ENCODE results near the gene CHAMP1.
A peak's percentile ranks its signal among the peaks of the same experiment; 100 is the strongest.

Gene CHAMP1

DNA sequence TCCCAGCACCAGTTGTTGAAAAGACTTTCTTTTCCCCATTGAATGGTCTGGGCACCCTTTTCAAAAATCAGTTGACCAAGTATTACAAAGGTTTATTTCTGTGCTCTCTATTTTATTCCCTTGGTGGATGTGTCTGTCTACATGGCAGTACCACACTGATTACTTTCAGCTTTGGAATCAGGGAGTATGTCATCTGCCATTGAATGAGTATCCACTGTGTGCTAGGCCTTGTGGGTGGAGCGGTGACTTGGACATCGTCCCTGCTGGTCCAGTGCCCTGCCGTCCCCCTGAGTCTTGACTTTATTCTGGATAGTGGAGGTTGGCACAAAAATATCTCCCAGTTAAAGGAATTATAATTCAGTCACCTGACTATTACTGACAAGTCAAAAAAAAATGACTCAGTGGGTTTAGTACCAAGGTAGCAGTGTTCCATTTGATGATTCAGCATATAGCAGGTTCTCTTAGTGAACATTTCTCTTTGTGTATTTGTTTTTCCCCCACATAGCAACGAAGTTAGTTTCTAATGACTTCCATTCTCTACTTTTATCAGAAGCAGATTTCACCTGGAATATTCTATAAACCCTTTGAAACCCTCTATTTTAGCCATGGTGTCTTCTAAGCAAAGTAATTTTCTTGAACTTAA is 29.0 kb upstream of the CHAMP1 start (continued):
- TF ChIP-seq, protein P1, sequence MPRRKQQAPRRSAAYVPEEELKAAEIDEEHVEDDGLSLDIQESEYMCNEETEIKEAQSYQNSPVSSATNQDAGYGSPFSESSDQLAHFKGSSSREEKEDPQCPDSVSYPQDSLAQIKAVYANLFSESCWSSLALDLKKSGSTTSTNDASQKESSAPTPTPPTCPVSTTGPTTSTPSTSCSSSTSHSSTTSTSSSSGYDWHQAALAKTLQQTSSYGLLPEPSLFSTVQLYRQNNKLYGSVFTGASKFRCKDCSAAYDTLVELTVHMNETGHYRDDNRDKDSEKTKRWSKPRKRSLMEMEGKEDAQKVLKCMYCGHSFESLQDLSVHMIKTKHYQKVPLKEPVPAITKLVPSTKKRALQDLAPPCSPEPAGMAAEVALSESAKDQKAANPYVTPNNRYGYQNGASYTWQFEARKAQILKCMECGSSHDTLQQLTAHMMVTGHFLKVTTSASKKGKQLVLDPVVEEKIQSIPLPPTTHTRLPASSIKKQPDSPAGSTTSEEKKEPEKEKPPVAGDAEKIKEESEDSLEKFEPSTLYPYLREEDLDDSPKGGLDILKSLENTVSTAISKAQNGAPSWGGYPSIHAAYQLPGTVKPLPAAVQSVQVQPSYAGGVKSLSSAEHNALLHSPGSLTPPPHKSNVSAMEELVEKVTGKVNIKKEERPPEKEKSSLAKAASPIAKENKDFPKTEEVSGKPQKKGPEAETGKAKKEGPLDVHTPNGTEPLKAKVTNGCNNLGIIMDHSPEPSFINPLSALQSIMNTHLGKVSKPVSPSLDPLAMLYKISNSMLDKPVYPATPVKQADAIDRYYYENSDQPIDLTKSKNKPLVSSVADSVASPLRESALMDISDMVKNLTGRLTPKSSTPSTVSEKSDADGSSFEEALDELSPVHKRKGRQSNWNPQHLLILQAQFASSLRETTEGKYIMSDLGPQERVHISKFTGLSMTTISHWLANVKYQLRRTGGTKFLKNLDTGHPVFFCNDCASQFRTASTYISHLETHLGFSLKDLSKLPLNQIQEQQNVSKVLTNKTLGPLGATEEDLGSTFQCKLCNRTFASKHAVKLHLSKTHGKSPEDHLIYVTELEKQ (tag by site-specific recombination; IDR thresholded peaks at IDR 0.05; ENCODE audit: borderline replicate concordance) = no peak
- TF ChIP-seq REPIN1 (tag by site-specific recombination; IDR thresholded peaks at IDR 0.05; ENCODE audit: low read depth) = no peak
- TF ChIP-seq ZNF561 (tag by site-specific recombination; IDR thresholded peaks at IDR 0.05; ENCODE audit: borderline replicate concordance) = no peak

DNA sequence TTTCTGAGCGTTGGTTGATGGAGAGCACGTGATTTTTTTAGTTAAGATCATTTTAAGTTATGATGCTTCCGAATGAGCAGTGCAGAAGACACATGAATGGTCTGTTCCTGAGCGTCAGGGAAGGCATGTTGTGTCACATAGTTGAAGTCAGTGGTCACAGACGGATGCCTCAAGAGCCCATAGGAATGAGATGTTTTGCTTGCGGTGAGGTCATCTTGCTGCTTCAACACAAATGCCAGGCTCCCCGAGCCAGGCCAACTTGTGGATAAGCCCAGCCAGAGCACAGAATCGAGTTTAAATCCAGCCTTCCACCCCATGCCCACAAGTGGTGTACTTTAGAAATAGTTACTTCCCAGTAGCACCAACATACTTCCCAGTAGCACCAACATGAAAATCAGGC is 27.5 kb upstream of the CHAMP1 start:
- Histone ChIP-seq H3K4me1 (ENCODE audit: control insufficient read depth, insufficient read depth, low read length) (no peaks in the 10 kb centered on the region), H3K4me3 (ENCODE audit: low read depth, low read length) (no peak overlapping the region), H3K36me3 (ENCODE audit: control insufficient read depth in 2 of 2, insufficient read depth in 1 of 2, low read length in 2 of 2) (peaks cover 10 to 50% of the 10 kb centered on the region in 2 experiments; a peak in 2 of 3 replicates), H3K9me3 (ENCODE audit: control insufficient read depth, insufficient read depth, low read depth, low read length) (no peaks in the 10 kb centered on the region), H3K27ac (ENCODE audit: extremely low read depth, low read depth, low read length) (no peak overlapping the region)
- ChIA-PET POLR2A (no interaction called here), CTCF (no interaction called here)
- TF ChIP-seq, protein P2, sequence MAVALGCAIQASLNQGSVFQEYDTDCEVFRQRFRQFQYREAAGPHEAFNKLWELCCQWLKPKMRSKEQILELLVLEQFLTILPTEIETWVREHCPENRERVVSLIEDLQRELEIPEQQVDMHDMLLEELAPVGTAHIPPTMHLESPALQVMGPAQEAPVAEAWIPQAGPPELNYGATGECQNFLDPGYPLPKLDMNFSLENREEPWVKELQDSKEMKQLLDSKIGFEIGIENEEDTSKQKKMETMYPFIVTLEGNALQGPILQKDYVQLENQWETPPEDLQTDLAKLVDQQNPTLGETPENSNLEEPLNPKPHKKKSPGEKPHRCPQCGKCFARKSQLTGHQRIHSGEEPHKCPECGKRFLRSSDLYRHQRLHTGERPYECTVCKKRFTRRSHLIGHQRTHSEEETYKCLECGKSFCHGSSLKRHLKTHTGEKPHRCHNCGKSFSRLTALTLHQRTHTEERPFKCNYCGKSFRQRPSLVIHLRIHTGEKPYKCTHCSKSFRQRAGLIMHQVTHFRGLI (tag by site-specific recombination; IDR thresholded peaks at IDR 0.05) = 0 out of 2 replicates have a peak, but pooled peaks have one; percentile 35
- TF ChIP-seq, protein P3, sequence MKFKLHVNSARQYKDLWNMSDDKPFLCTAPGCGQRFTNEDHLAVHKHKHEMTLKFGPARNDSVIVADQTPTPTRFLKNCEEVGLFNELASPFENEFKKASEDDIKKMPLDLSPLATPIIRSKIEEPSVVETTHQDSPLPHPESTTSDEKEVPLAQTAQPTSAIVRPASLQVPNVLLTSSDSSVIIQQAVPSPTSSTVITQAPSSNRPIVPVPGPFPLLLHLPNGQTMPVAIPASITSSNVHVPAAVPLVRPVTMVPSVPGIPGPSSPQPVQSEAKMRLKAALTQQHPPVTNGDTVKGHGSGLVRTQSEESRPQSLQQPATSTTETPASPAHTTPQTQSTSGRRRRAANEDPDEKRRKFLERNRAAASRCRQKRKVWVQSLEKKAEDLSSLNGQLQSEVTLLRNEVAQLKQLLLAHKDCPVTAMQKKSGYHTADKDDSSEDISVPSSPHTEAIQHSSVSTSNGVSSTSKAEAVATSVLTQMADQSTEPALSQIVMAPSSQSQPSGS (tag by site-specific recombination; IDR thresholded peaks at IDR 0.05; ENCODE audit: low read depth) = no peak

DNA sequence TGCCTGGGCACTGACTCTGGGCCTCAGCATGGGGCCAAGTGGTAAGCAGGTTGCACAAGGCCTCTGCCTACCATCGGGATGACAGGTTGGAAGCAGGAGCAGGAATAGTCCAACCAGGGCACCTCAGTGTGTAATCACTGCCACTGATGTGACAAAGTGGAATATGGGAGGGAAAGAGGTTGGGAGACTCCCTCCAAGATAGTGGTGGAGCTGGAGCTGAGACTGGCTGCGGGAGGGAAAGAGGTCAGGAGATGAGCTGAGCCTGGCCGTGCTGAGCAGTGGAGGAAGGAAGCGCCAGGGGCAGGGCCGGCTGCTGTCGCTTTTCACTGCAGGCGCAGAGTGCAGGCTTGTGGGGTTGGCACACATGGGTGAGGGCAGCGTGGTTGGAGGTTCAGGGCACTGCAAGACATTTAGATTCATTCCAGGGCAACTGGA is 26.1 kb upstream of the CHAMP1 start:
- no peak overlapping the region for H3K4me3 ChIP-seq (ENCODE audit: low read depth, low read length)
- no peaks in the 10 kb centered on the region for H3K4me1 ChIP-seq (ENCODE audit: control insufficient read depth, insufficient read depth, low read length)
- peaks cover 16 to 59% of the 10 kb centered on the region in 2 experiments; a peak in 2 of 3 replicates for H3K36me3 ChIP-seq (ENCODE audit: control insufficient read depth in 2 of 2, insufficient read depth in 1 of 2, low read length in 2 of 2)
- CTCF ChIA-PET = interaction anchor here (0.6 kb wide), 2 partner anchors 12 to 51 kb away, joined by 3 read pairs; no protein-coding TSS in a partner anchor
- H3K9me3 ChIP-seq (ENCODE audit: control insufficient read depth, insufficient read depth, low read depth, low read length) = no peaks in the 10 kb centered on the region
- POLR2A ChIA-PET = no interaction called here
- H3K27ac ChIP-seq (ENCODE audit: extremely low read depth, low read depth, low read length) = no peak overlapping the region
- TF ChIP-seq ZBTB1 (tag by site-specific recombination; IDR thresholded peaks at IDR 0.05) (no peak), SP2 (tag by site-specific recombination; IDR thresholded peaks at IDR 0.05) (no peak), ZBTB20 (tag by site-specific recombination; IDR thresholded peaks at IDR 0.05) (no peak), ZNF184 (tag by site-specific recombination; IDR thresholded peaks at IDR 0.05) (no peak)
- TF ChIP-seq, protein P4, sequence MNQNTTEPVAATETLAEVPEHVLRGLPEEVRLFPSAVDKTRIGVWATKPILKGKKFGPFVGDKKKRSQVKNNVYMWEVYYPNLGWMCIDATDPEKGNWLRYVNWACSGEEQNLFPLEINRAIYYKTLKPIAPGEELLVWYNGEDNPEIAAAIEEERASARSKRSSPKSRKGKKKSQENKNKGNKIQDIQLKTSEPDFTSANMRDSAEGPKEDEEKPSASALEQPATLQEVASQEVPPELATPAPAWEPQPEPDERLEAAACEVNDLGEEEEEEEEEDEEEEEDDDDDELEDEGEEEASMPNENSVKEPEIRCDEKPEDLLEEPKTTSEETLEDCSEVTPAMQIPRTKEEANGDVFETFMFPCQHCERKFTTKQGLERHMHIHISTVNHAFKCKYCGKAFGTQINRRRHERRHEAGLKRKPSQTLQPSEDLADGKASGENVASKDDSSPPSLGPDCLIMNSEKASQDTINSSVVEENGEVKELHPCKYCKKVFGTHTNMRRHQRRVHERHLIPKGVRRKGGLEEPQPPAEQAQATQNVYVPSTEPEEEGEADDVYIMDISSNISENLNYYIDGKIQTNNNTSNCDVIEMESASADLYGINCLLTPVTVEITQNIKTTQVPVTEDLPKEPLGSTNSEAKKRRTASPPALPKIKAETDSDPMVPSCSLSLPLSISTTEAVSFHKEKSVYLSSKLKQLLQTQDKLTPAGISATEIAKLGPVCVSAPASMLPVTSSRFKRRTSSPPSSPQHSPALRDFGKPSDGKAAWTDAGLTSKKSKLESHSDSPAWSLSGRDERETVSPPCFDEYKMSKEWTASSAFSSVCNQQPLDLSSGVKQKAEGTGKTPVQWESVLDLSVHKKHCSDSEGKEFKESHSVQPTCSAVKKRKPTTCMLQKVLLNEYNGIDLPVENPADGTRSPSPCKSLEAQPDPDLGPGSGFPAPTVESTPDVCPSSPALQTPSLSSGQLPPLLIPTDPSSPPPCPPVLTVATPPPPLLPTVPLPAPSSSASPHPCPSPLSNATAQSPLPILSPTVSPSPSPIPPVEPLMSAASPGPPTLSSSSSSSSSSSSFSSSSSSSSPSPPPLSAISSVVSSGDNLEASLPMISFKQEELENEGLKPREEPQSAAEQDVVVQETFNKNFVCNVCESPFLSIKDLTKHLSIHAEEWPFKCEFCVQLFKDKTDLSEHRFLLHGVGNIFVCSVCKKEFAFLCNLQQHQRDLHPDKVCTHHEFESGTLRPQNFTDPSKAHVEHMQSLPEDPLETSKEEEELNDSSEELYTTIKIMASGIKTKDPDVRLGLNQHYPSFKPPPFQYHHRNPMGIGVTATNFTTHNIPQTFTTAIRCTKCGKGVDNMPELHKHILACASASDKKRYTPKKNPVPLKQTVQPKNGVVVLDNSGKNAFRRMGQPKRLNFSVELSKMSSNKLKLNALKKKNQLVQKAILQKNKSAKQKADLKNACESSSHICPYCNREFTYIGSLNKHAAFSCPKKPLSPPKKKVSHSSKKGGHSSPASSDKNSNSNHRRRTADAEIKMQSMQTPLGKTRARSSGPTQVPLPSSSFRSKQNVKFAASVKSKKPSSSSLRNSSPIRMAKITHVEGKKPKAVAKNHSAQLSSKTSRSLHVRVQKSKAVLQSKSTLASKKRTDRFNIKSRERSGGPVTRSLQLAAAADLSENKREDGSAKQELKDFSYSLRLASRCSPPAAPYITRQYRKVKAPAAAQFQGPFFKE (tag by site-specific recombination; IDR thresholded peaks at IDR 0.05; ENCODE audit: borderline replicate concordance) = no peak
- TF ChIP-seq, protein P5, sequence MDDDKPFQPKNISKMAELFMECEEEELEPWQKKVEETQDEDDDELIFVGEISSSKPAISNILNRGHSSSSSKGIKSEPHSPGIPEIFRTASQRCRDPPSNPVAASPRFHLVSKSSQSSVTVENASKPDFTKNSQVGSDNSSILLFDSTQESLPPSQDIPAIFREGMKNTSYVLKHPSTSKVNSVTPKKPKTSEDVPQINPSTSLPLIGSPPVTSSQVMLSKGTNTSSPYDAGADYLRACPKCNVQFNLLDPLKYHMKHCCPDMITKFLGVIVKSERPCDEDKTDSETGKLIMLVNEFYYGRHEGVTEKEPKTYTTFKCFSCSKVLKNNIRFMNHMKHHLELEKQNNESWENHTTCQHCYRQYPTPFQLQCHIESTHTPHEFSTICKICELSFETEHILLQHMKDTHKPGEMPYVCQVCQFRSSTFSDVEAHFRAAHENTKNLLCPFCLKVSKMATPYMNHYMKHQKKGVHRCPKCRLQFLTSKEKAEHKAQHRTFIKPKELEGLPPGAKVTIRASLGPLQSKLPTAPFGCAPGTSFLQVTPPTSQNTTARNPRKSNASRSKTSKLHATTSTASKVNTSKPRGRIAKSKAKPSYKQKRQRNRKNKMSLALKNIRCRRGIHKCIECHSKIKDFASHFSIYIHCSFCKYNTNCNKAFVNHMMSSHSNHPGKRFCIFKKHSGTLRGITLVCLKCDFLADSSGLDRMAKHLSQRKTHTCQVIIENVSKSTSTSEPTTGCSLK (tag by site-specific recombination; IDR thresholded peaks at IDR 0.05) = no peak
